ENCODE results near the gene ARSG.

DNA sequence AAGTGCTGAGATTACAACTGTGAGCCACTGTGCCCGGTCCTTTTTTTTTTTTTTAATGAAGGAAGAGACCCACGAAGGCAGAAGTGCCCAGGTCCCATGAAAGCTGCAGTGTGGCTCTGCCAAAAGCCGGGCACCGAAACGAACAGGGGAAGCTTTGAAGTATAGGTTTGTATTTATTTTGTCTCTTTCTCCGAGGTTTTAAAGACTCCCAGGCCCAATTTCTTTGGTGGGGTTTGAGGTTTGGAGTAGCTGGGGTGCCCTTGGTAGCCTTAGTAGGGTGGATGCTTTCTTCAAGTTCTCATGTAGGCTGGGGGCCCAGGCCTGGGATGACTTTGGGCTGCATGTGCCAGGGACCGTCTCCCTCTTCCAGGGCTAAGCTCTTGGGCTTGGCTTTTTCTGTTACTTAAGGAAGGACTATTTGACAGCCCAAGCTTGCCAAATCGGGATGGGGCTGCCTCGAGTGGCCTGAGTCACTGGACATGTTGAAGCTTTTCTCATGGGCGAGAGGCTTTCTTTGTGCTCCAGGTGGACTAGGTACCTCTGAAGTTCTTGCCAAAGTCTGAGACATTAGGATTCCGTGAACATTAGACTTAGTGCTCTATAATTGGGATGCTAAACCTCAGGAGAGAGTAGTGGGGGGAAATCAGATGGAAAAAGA is 99.7 kb downstream of the ARSG start:
- TF ChIP-seq, protein P1, sequence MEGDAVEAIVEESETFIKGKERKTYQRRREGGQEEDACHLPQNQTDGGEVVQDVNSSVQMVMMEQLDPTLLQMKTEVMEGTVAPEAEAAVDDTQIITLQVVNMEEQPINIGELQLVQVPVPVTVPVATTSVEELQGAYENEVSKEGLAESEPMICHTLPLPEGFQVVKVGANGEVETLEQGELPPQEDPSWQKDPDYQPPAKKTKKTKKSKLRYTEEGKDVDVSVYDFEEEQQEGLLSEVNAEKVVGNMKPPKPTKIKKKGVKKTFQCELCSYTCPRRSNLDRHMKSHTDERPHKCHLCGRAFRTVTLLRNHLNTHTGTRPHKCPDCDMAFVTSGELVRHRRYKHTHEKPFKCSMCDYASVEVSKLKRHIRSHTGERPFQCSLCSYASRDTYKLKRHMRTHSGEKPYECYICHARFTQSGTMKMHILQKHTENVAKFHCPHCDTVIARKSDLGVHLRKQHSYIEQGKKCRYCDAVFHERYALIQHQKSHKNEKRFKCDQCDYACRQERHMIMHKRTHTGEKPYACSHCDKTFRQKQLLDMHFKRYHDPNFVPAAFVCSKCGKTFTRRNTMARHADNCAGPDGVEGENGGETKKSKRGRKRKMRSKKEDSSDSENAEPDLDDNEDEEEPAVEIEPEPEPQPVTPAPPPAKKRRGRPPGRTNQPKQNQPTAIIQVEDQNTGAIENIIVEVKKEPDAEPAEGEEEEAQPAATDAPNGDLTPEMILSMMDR (IDR thresholded peaks at IDR 0.05): no peak
- TF ChIP-seq EZH2 (IDR thresholded peaks at IDR 0.05): no peak
